EL (cell line): ENCODE results near the gene GPR37.
A peak's percentile ranks its signal among the peaks of the same experiment; 100 is the strongest.

ENCODE experiments used
- DNase-seq: peaks from one replicate; pipeline ENCODE4 v3.0.0-alpha.2; 2016

GPR37 gene

GRCh38 chr7:124779194-124779593, 13.6 kb upstream of the GPR37 start:
- DNase-seq: no peak

GRCh38 chr7:124777268-124777667, 11.7 kb upstream of the GPR37 start:
- DNase-seq: no peak

- DNase-seq: no peak
Observed at GRCh38 chr7:124776153-124776552, 10.6 kb upstream of the GPR37 start.

GRCh38 chr7:124775422-124775821, 9.8 kb upstream of the GPR37 start:
- DNase-seq: no peak

- no peak for DNase-seq
Observed at GRCh38 chr7:124773938-124774337, 8.3 kb upstream of the GPR37 start.

- no peak for DNase-seq
Observed at GRCh38 chr7:124773339-124773738, 7.7 kb upstream of the GPR37 start.

GRCh38 chr7:124769136-124769535, 3.5 kb upstream of the GPR37 start:
- no peak for DNase-seq

- DNase-seq: no peak
Observed at GRCh38 chr7:124768525-124768924, 2.9 kb upstream of the GPR37 start.

- peak; percentile 6 for DNase-seq
Observed at GRCh38 chr7:124764847-124765400, 668 bp downstream of the GPR37 start.

GRCh38 chr7:124764051-124764846, 1.3 kb downstream of the GPR37 start:
- peak; percentile 12 for DNase-seq

- no peak for DNase-seq
Observed at GRCh38 chr7:124762611-124763143, 2.9 kb downstream of the GPR37 start.

- no peak for DNase-seq
Observed at GRCh38 chr7:124761164-124761715, 4.4 kb downstream of the GPR37 start.

- peak; percentile 29 for DNase-seq
Observed at GRCh38 chr7:124758327-124758726, 7.3 kb downstream of the GPR37 start.

GRCh38 chr7:124754576-124755268, 10.9 kb downstream of the GPR37 start:
- DNase-seq: no peak

- DNase-seq: peak; percentile 60
Observed at GRCh38 chr7:124752310-124752709, 13.3 kb downstream of the GPR37 start.

- DNase-seq: no peak
Observed at GRCh38 chr7:124751027-124751426, 14.6 kb downstream of the GPR37 start.

GRCh38 chr7:124747072-124747471, 18.5 kb downstream of the GPR37 start:
- DNase-seq: no peak

GRCh38 chr7:124738639-124739038, 27.0 kb downstream of the GPR37 start:
- no peak for DNase-seq

GRCh38 chr7:124737760-124738300, 27.8 kb downstream of the GPR37 start:
- DNase-seq: no peak

- no peak for DNase-seq
Observed at GRCh38 chr7:124728610-124729009, 37.0 kb downstream of the GPR37 start.

- no peak for DNase-seq
Observed at GRCh38 chr7:124724507-124725192, 40.9 kb downstream of the GPR37 start.

GRCh38 chr7:124724079-124724478, 41.5 kb downstream of the GPR37 start:
- DNase-seq: no peak

- DNase-seq: peak; percentile 75
Observed at GRCh38 chr7:124723012-124723411, 42.6 kb downstream of the GPR37 start.
